Measurements from ENCODE around the gene ZMIZ1. TPM values are rescaled to one million over a fixed set of nuclear protein-coding genes. Genes with fewer than 3 reads are reported as not detected.

The ZMIZ1 gene
- total RNA-seq, 1 donor from 2014 or later, result 46.2 TPM

DNA sequence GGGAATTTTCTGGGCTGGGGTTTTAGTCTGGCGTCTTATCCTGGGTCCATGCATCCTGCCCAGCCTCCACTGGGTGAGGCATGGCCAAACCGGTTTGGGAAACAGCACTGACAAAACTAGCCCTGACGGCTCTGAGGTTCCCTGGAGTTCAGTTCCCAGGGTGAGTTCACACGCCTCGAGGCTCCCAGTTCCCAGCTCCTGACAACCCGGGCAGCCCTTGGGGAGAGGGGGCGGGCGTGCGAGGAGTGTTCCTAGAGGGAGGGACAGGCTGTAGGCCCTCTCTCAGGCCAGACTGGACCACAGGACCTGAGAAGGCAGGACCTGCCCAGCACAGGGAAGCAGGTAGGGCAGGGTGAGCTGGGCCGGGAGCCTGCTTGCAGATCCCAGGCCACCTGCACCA is 196.2 kb downstream of the ZMIZ1 start:
- Mint-ChIP-seq H3K27ac (ENCODE audit: unreplicated experiment) (peak overlapping the region; percentile 97), H3K27me3 (ENCODE audit: low read depth) (no peaks in the 10 kb centered on the region), H3K36me3 (ENCODE audit: low read depth) (peaks cover 3% of the 10 kb centered on the region), H3K4me3 (ENCODE audit: unreplicated experiment) (no peak overlapping the region), H3K9me3 (ENCODE audit: low read depth) (no peaks in the 10 kb centered on the region), H3K4me1 (ENCODE audit: low read depth) (peaks cover 56% of the 10 kb centered on the region)
- DNase-seq (ENCODE audit: low spot score), result no peak
- TF ChIP-seq, protein P1, sequence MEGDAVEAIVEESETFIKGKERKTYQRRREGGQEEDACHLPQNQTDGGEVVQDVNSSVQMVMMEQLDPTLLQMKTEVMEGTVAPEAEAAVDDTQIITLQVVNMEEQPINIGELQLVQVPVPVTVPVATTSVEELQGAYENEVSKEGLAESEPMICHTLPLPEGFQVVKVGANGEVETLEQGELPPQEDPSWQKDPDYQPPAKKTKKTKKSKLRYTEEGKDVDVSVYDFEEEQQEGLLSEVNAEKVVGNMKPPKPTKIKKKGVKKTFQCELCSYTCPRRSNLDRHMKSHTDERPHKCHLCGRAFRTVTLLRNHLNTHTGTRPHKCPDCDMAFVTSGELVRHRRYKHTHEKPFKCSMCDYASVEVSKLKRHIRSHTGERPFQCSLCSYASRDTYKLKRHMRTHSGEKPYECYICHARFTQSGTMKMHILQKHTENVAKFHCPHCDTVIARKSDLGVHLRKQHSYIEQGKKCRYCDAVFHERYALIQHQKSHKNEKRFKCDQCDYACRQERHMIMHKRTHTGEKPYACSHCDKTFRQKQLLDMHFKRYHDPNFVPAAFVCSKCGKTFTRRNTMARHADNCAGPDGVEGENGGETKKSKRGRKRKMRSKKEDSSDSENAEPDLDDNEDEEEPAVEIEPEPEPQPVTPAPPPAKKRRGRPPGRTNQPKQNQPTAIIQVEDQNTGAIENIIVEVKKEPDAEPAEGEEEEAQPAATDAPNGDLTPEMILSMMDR (IDR thresholded peaks at IDR 0.05), result no peak

DNA sequence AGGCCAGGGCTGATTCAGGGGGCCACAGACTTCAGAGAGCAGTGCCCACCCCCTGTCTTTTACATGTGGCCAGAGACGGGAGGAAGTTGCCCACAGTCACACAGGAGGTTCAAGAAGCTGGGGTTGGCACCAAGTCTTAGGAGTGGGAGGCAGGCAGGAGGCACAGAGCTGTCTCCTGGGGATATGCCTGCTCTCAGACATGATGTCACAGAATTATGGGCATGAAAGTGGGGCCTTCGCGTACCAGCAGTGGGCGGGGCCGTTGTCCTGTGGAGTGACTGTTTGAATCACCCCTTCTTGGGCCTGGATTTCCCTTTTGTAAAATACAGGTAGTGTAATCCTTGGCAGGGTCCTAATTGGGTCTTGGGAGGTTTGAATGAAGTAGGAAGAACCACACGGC is 197.3 kb downstream of the ZMIZ1 start:
- H3K4me1 Mint-ChIP-seq (ENCODE audit: low read depth), result peaks cover 56% of the 10 kb centered on the region
- H3K4me3 Mint-ChIP-seq (ENCODE audit: unreplicated experiment), result peak overlapping the region; percentile 19

DNA sequence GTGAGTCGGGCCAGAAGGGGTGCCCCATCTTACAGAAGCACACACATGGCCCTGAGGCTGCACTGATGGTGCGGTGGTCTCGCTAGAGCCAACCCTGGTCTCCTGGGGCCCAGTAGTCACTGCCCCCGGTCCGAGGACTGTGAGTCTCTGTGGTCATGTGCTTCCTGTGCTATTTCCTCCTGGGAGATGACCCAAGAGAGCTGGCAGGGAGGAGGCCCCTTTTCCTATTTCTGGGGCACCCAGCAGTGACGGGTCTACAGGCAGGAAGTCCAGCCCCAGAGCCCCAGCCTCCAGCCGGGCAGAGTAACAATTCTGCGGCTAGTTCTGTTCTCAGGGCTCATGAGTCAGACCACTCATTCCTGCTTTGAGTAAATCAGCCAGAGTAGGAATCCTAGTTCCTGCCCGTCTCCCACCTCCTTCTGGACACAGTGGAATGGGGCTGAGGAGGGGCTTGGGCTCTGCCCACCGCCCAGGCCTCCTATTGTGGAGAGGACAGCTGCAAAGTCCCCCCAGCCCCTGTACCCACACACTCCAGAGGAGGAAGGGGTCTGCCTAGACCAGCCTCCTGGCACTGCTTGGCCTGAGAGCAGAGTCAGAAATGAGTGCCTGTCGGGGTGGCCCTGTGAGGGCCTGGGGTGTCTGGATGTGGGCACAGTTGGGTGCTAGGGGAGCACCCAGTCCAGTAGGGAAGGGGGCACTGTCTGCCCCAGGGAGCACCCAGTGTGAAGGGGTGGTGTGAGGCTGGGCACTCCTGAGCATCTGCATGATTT is 198.0 kb downstream of the ZMIZ1 start:
- no peaks in the 10 kb centered on the region for H3K9me3 Mint-ChIP-seq (ENCODE audit: low read depth)
- H3K4me3 Mint-ChIP-seq (ENCODE audit: unreplicated experiment), result peak overlapping the region; percentile 52
- DNase-seq (ENCODE audit: low spot score), result no peak
- H3K4me1 Mint-ChIP-seq (ENCODE audit: low read depth), result peaks cover 56% of the 10 kb centered on the region
- H3K36me3 Mint-ChIP-seq (ENCODE audit: low read depth), result peaks cover 4% of the 10 kb centered on the region
- H3K27ac Mint-ChIP-seq (ENCODE audit: unreplicated experiment), result peak overlapping the region; percentile 97
- TF ChIP-seq, protein P1 (IDR thresholded peaks at IDR 0.05), result no peak
- H3K27me3 Mint-ChIP-seq (ENCODE audit: low read depth), result no peaks in the 10 kb centered on the region

More for the DNA sequence above, 197.3 kb downstream of the ZMIZ1 start:
- no peaks in the 10 kb centered on the region for H3K9me3 Mint-ChIP-seq (ENCODE audit: low read depth)
- peak overlapping the region; percentile 97 for H3K27ac Mint-ChIP-seq (ENCODE audit: unreplicated experiment)
- no peak for DNase-seq (ENCODE audit: low spot score)
- H3K27me3 Mint-ChIP-seq (ENCODE audit: low read depth), result no peaks in the 10 kb centered on the region
- TF ChIP-seq, protein P1 (IDR thresholded peaks at IDR 0.05), result no peak
- H3K36me3 Mint-ChIP-seq (ENCODE audit: low read depth), result peaks cover 4% of the 10 kb centered on the region

DNA sequence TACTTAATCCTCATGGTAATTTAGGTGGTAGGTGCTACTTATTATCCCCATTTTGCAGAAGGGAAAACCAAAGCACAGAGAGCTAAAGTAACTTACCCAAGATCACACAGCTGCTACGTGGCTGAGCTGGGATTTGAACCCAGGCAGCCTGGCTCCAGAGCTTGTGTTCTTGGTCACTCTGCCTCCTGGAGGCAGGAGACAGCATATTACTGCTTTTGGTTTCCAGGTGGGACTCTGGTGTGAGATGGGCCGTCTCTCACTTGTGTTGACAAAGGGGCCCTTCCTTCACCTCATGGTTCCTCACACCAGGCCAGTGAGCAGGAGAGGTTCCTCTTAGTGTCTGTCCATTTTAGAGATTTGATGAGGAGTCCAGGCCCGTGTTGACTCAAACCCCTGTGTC is 198.7 kb downstream of the ZMIZ1 start:
- no peak for DNase-seq (ENCODE audit: low spot score)
- no peaks in the 10 kb centered on the region for H3K9me3 Mint-ChIP-seq (ENCODE audit: low read depth)
- peaks cover 5% of the 10 kb centered on the region for H3K36me3 Mint-ChIP-seq (ENCODE audit: low read depth)
- H3K4me3 Mint-ChIP-seq (ENCODE audit: unreplicated experiment), result no peak overlapping the region
- H3K27ac Mint-ChIP-seq (ENCODE audit: unreplicated experiment), result peak overlapping the region; percentile 97
- TF ChIP-seq, protein P1 (IDR thresholded peaks at IDR 0.05), result peak; percentile 22
- no peaks in the 10 kb centered on the region for H3K27me3 Mint-ChIP-seq (ENCODE audit: low read depth)
- peaks cover 56% of the 10 kb centered on the region for H3K4me1 Mint-ChIP-seq (ENCODE audit: low read depth)

DNA sequence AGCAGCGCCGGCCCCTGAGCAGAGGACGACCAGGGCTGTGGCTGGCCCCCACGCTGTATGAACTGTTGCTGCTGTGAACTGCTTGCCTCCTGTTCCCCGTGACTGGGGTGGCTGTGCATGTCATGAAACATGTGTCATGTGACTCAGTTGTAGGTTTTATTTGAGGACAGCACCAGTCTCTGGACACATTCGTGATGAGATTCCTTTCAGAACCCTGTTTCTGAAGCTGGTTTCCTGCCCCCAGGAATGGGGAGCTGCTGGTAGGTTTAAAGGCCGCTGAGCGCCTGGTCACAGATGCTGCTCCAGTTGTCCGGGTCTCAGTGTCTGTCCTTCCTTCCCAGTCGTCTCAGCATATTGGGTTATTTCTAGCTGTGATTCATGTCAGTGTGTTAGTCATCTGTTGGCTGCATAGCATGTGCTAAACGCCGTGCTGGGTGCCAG is 199.4 kb downstream of the ZMIZ1 start:
- Mint-ChIP-seq H3K4me3 (ENCODE audit: unreplicated experiment) (no peak overlapping the region), H3K9me3 (ENCODE audit: low read depth) (no peaks in the 10 kb centered on the region), H3K27ac (ENCODE audit: unreplicated experiment) (peak overlapping the region; percentile 92), H3K4me1 (ENCODE audit: low read depth) (peaks cover 56% of the 10 kb centered on the region), H3K36me3 (ENCODE audit: low read depth) (peaks cover 5% of the 10 kb centered on the region), H3K27me3 (ENCODE audit: low read depth) (no peaks in the 10 kb centered on the region)
- TF ChIP-seq, protein P1 (IDR thresholded peaks at IDR 0.05), result no peak
- DNase-seq (ENCODE audit: low spot score), result no peak
